AG08396 (cell line): ENCODE measurements around the gene ACAP3.

Source experiments
- DNase-seq: peaks from one replicate; pipeline ENCODE4 v3.0.0; 2012; ENCODE audit warnings: low spot score, mixed read lengths

The ACAP3 gene, protein sequence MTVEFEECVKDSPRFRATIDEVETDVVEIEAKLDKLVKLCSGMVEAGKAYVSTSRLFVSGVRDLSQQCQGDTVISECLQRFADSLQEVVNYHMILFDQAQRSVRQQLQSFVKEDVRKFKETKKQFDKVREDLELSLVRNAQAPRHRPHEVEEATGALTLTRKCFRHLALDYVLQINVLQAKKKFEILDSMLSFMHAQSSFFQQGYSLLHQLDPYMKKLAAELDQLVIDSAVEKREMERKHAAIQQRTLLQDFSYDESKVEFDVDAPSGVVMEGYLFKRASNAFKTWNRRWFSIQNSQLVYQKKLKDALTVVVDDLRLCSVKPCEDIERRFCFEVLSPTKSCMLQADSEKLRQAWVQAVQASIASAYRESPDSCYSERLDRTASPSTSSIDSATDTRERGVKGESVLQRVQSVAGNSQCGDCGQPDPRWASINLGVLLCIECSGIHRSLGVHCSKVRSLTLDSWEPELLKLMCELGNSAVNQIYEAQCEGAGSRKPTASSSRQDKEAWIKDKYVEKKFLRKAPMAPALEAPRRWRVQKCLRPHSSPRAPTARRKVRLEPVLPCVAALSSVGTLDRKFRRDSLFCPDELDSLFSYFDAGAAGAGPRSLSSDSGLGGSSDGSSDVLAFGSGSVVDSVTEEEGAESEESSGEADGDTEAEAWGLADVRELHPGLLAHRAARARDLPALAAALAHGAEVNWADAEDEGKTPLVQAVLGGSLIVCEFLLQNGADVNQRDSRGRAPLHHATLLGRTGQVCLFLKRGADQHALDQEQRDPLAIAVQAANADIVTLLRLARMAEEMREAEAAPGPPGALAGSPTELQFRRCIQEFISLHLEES

DNA sequence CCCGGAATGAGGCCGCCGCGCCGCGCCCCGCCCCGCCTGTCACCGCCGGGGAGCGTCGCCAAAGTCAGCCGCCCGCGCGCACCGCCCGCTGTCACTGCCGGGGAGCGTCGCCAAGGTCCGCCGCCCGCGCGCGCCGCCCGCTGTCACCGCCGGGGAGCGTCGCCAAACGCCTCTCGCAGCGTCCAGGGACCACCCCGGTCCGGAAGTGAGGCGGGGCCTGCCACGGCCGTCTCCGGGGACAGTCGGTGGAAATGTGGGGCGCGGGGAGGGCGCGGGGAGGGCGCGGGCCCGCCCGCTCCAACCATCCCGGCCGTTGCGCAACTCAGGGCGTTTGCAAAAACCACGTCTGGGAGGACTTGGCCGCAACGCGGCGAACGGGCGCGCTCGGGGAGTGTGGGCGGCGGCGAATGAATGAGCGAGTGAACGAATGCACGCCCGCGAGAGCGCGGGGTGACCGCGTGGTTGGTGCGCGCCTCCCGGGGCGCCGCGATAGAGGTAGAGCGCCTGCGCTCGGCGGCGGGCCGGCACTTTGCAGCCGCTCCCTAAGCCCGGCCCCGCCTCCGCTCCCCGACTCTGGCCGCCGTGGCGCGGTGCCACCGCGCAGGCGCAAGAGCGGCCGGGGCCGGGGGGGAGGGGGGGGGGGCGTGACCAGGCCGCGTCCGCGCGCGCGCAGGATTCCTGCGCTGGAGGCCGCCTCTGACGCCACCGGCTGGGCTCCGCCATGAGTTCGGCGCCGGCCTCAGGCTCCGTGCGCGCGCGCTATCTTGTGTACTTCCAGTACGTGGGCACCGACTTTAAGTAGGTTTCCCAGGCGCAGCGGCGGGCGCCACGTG, at the start of gene ACAP3, which contains the start of gene PUSL1:
Gene ACAP3, minus strand, starts transcription at position 8 of the 833 bp plus-strand sequence. CDS start 115 bp downstream, outside the sequence.
Gene PUSL1, plus strand, starts transcription at position 675 of the 833 bp plus-strand sequence. Its CDS starts 47 bp downstream, at position 722.
- DNase-seq = peak; percentile 100

- DNase-seq = no peak
Observed at GRCh38 chr1:1356796-1357401, 49.2 kb upstream of the ACAP3 start.

DNA sequence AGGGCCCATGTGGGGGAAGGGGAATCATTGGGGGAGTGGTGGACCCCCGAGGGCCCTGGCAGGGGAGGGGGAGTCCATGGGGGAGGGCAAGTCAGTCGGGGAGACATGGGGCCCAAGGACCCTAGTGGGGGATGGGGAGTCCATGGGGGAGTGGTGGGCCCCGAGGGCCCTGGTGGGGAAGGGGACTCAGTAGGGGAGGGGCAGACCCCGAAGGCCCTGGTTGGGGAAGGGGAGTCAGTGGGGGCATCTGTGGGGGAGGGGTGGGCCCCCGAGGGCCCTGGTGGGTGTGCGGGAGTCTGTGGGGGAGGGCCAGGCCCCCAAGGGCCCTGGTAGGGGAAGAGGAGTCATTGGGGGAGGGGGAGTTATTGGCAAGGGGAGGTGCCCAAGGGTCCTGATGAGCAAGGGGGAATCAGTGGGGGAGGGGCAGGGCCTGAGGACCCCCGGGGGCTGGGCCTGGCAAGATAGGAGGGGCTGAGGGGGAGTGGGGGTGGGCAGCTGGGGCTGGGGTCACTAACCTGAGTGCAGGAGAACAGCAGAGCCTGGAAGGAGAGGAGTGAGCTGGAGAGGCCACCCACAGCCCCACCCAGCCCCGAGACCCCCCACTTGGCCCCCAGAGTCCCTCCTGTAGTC, 48.6 kb upstream of the ACAP3 start:
- DNase-seq = no peak

- peak; percentile 59 for DNase-seq
Observed at GRCh38 chr1:1355416-1355815, 47.7 kb upstream of the ACAP3 start.

- DNase-seq = no peak
Observed at GRCh38 chr1:1354271-1355247, 46.8 kb upstream of the ACAP3 start.

- no peak for DNase-seq
Observed at GRCh38 chr1:1353389-1354151, 45.8 kb upstream of the ACAP3 start.

DNA sequence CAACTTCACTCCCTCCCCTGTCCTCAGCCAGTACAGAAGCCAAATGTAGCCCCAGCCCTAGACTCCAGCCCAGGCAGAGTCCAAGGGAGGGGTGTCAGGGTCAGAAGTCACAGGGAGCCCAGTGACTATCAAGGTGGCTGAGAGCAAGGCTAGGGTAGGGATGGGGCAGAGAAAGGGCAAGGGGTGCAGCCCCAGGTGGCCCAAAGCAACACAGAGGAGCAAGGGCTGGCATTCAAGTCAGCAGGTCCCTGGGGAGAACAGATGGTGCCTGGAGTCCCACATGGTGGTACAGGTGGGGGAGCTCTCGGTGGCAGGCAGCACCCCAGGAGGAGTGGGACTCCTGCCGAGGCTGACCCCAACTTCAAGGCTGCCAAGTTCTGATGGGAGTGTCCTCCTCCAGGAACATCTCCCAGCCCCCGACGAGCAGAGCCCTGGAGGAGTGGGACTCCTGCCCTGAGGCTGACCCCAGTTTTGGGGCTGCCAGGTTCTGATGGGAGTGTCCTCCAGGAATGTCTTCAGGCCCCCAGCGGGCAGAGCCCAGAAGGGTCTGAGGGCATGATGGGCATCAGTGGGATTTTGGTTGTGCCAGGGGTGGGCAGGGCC, 45.2 kb upstream of the ACAP3 start:
- no peak for DNase-seq

- DNase-seq = peak; percentile 53
Observed at GRCh38 chr1:1351511-1352427, 44.0 kb upstream of the ACAP3 start.

GRCh38 chr1:1349256-1350012, 41.7 kb upstream of the ACAP3 start, which contains the start of gene DVL1:
Gene DVL1 (minus strand): TSS chr1:1349418. CDS start chr1:1349065, 353 bp downstream.
- peak; percentile 93 for DNase-seq

- no peak for DNase-seq
Observed at GRCh38 chr1:1348420-1349255, 40.9 kb upstream of the ACAP3 start.

- no peak for DNase-seq
Observed at GRCh38 chr1:1347663-1348419, 40.1 kb upstream of the ACAP3 start.

DNA sequence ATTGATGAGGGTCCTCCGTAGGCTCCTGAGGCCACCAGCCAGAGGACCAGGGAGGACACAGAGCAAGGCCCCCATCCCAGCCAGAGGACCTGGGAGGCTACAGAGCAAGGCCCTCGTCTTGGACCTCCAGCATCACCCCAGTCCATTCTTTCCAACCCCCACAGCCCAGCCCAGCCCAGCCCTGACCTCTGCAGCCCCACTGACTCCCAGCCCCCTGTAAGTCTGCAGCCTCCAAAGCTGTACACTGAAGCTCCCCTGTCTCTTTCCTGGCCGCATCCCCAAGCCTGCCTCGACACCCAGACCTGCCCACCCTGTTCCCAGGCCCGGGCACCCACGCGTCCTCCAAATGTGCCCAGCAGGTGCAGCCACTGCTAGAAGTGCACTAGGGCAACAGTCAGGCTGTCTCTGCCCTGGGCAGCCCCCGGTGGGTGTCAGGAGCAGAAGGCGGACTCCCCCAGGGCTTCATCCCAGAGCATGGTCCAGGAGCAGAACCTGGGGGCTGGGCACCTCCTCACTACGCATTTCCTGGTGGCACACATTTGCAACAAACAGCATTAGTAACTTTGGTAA, 39.4 kb upstream of the ACAP3 start:
- DNase-seq = no peak

DNA sequence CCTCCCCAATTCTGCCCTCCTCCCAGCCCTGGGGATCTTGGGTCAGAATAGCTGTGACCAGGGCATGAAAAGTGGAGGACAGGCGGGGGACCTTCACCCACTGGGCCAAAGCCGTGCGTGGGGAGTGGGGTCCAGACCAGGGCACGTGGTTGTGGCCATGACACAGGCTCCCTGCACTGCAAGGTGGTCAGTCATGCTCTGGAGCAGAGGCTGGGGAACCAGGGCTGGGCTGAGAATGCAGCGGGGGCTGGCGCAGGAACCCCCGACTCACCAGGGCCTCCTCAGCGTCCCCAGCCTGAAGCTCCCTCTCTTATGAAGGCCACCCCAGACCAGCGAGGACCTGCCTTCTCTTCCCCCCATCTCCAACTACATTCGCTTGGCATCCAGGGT, 38.8 kb upstream of the ACAP3 start:
- DNase-seq = no peak

DNA sequence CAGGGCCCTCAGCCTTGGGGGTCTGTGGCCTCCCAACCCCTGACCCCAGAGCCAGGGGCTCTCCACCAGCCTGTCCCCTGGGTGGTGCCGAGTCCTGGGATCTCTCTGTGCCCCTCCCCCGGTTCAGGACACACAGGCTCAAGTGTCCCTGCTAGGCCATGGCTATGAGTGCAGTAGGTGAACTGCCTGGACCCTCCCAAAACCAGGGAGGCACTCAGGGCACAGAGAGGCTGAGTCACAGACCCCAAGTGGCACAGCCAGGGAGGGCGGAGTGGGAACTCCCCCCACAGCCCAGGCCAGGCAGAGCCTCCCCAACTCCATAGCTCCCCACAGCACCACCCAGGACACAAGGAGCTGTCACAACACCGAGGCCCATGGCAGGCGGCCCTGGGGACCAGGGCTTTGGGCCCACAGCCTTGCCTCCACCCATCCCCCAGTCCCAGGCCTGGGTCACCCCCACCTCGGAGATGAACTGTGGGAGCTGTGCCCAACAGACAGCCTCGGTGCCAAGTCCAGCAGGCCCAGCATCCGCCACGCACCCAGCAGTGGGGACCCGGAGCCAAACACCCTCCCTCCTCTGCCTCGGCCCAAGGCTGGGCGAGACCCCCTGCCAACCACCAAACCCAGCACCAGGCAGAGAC, 38.2 kb upstream of the ACAP3 start:
- DNase-seq = no peak
